H9 (cell line): Measurements from ENCODE around the gene GCN1. TPM values are rescaled to one million over a fixed set of nuclear protein-coding genes. Genes with fewer than 3 reads are reported as not detected.

Experiments
- DNase-seq: peaks from one replicate; pipeline ENCODE4 v3.0.0-alpha.2; 2017
- H2AFZ ChIP-seq: one replicate; pipeline ENCODE4 v1.6.1; 2013; ENCODE audit warnings: mild to moderate bottlenecking, low read length, control low read depth, moderate library complexity
- H2AK5ac ChIP-seq: 2 replicates; pipeline ENCODE4 v1.6.1; 2013; ENCODE audit warnings: low read length, control low read depth, mixed read lengths; ENCODE audit not compliant: insufficient read length
- H2BK120ac ChIP-seq: one replicate; pipeline ENCODE4 v1.6.1; 2013; ENCODE audit warnings: low read depth, mild to moderate bottlenecking, low read length, control low read depth, inconsistent platforms; ENCODE audit not compliant: poor library complexity, severe bottlenecking
- H2BK12ac ChIP-seq: 2 replicates; pipeline ENCODE4 v1.6.1; 2013; ENCODE audit warnings: low read length, control low read depth, mixed read lengths, low read depth; ENCODE audit not compliant: insufficient read length
- H2BK15ac ChIP-seq: 2 replicates; pipeline ENCODE4 v1.6.1; 2013; ENCODE audit warnings: low read depth, low read length, control low read depth
- H2BK20ac ChIP-seq: one replicate; pipeline ENCODE4 v1.6.1; 2013; ENCODE audit warnings: low read depth, mild to moderate bottlenecking, low read length, control low read depth, inconsistent platforms; ENCODE audit not compliant: poor library complexity, severe bottlenecking
- H2BK5ac ChIP-seq: 2 replicates; pipeline ENCODE4 v1.6.1; 2013; ENCODE audit warnings: low read length, control low read depth, mixed read lengths; ENCODE audit not compliant: insufficient read length
- H3K14ac ChIP-seq: 2 replicates; pipeline ENCODE4 v1.6.1; 2013; ENCODE audit warnings: low read length, control low read depth; ENCODE audit not compliant: insufficient read depth
- H3K18ac ChIP-seq: 2 replicates; pipeline ENCODE4 v1.6.1; 2013; ENCODE audit warnings: low read depth, mild to moderate bottlenecking, mixed read lengths, low read length, control low read depth; ENCODE audit not compliant: insufficient read length
- H3K23ac ChIP-seq: 2 replicates; pipeline ENCODE4 v1.6.1; 2013; ENCODE audit warnings: low read length, control low read depth, mixed read lengths, low read depth; ENCODE audit not compliant: insufficient read length
- H3K23me2 ChIP-seq: 2 replicates; pipeline ENCODE4 v1.6.1; 2013; ENCODE audit warnings: low read depth, mild to moderate bottlenecking, mixed read lengths, low read length, control low read depth; ENCODE audit not compliant: insufficient read length, poor library complexity, severe bottlenecking
- H3K27ac ChIP-seq: 2 replicates; pipeline ENCODE4 v1.5.1; 2013; ENCODE audit warnings: low read length, control low read depth, mixed read lengths, low read depth; ENCODE audit not compliant: insufficient read length
- H3K27me3 ChIP-seq: 2 replicates; pipeline ENCODE4 v1.6.1; 2013; ENCODE audit warnings: low read length, control low read depth, inconsistent platforms; ENCODE audit not compliant: insufficient read depth
- H3K4ac ChIP-seq: 2 replicates; pipeline ENCODE4 v1.6.1; 2013; ENCODE audit warnings: low read depth, mild to moderate bottlenecking, control low read depth, inconsistent platforms, low read length, moderate library complexity
- H3K4me1 ChIP-seq: 2 replicates; pipeline ENCODE4 v1.6.1; 2013; ENCODE audit warnings: low read length, control low read depth, inconsistent platforms; ENCODE audit not compliant: insufficient read depth
- H3K4me2 ChIP-seq: 2 replicates; pipeline ENCODE4 v1.6.1; 2013; ENCODE audit warnings: low read length, control low read depth, mixed read lengths; ENCODE audit not compliant: insufficient read length, insufficient read depth
- H3K56ac ChIP-seq: 2 replicates; pipeline ENCODE4 v1.6.1; 2013; ENCODE audit warnings: low read depth, mild to moderate bottlenecking, mixed read lengths, low read length, control low read depth; ENCODE audit not compliant: insufficient read length
- H3K79me1 ChIP-seq: 2 replicates; pipeline ENCODE4 v1.6.1; 2013; ENCODE audit warnings: low read depth, mild to moderate bottlenecking, moderate library complexity, low read length, control low read depth, inconsistent platforms; ENCODE audit not compliant: insufficient read depth, poor library complexity, severe bottlenecking
- H3K79me2 ChIP-seq: 2 replicates; pipeline ENCODE4 v1.6.1; 2013; ENCODE audit warnings: low read length, control low read depth, inconsistent platforms; ENCODE audit not compliant: insufficient read depth
- H3K9ac ChIP-seq: 2 replicates; pipeline ENCODE4 v1.6.1; 2013; ENCODE audit warnings: low read length, control low read depth, mixed read lengths; ENCODE audit not compliant: insufficient read length; ENCODE audit errors: extremely low read depth
- H3K9me3 ChIP-seq: one replicate; pipeline ENCODE4 v1.6.1; 2013; ENCODE audit warnings: low read depth, low read length, inconsistent platforms; ENCODE audit not compliant: control insufficient read depth
- H3T11ph ChIP-seq: one replicate; pipeline ENCODE4 v1.6.1; 2013; ENCODE audit warnings: mild to moderate bottlenecking, low read length, control low read depth, inconsistent platforms
- H4K20me1 ChIP-seq: one replicate; pipeline ENCODE4 v1.6.1; 2013; ENCODE audit not compliant: control insufficient read depth, insufficient read length, insufficient read depth
- H4K5ac ChIP-seq: 2 replicates; pipeline ENCODE4 v1.6.1; 2013; ENCODE audit warnings: low read depth, mild to moderate bottlenecking, mixed read lengths, low read length, control low read depth; ENCODE audit not compliant: insufficient read length
- H4K8ac ChIP-seq: replicated peaks from 2 replicates; pipeline ENCODE4 v1.6.1; 2013; ENCODE audit warnings: low read length, control low read depth, mixed read lengths, low read depth; ENCODE audit not compliant: insufficient read length
- H4K91ac ChIP-seq: 2 replicates; pipeline ENCODE4 v1.6.1; 2013; ENCODE audit warnings: low read depth, mild to moderate bottlenecking, moderate library complexity, mixed read lengths, low read length, control low read depth; ENCODE audit not compliant: insufficient read length
- H3K27ac Mint-ChIP-seq, 3 experiments: 2 replicates in 2 of 3; 3 replicates in 1 of 3; pipeline ENCODE4 v1.8.0; 2020 to 2021; ENCODE audit warnings: mixed read lengths in 3 of 3, mild to moderate bottlenecking in 1 of 3, moderate library complexity in 1 of 3
- H3K27me3 Mint-ChIP-seq: 2 replicates; pipeline ENCODE4 v1.8.0; 2021; ENCODE audit warnings: low read depth, mild to moderate bottlenecking, moderate library complexity, mixed read lengths
- H3K36me3 Mint-ChIP-seq, 3 experiments: 2 replicates in 2 of 3; 3 replicates in 1 of 3; pipeline ENCODE4 v1.8.0; 2020 to 2021; ENCODE audit warnings: low read depth in 3 of 3, mixed read lengths in 3 of 3; ENCODE audit not compliant: insufficient read depth in 1 of 3
- H3K4me1 Mint-ChIP-seq, 2 experiments: 2 replicates each; pipeline ENCODE4 v1.8.0; 2020; ENCODE audit warnings: mixed read lengths in 2 of 2
- H3K4me3 Mint-ChIP-seq, 2 experiments: 2 replicates in 1 of 2; 3 replicates in 1 of 2; pipeline ENCODE4 v1.8.0; 2020 to 2021; ENCODE audit warnings: mild to moderate bottlenecking in 2 of 2, mixed read lengths in 2 of 2, moderate library complexity in 1 of 2
- H3K9me3 Mint-ChIP-seq, 2 experiments: 2 replicates in 1 of 2; 3 replicates in 1 of 2; pipeline ENCODE4 v1.8.0; 2020; ENCODE audit warnings: mild to moderate bottlenecking in 2 of 2, mixed read lengths in 2 of 2, moderate library complexity in 1 of 2
- CTCF ChIP-seq: fragments of 200-600 bp; sonication (generic); conservative IDR thresholded peaks from 3 replicates; pipeline ENCODE4 v1.8.0; 2021; ENCODE audit warnings: antibody characterized with exemption, mild to moderate bottlenecking
- WGBS: extraction: QIAGEN DNeasy Blood & Tissue Kit; methylation state at CpG from one replicate; pipeline ENCODE4 v1.1.7; 2013; ENCODE audit warnings: missing lambda C conversion rate, low lambda C conversion rate, mixed read lengths; ENCODE audit not compliant: insufficient read length; ENCODE audit errors: extremely low coverage; 5-methylcytosine and 5-hydroxymethylcytosine counted together
- total RNA-seq: library from RNA; stranded (reverse); gene quantifications from 2 replicates; pipeline ENCODE4 v1.2.1, GENCODE V29; 2021

Gene GCN1
- total RNA-seq, 1 experiment from 2014 or later: 137 TPM

DNA sequence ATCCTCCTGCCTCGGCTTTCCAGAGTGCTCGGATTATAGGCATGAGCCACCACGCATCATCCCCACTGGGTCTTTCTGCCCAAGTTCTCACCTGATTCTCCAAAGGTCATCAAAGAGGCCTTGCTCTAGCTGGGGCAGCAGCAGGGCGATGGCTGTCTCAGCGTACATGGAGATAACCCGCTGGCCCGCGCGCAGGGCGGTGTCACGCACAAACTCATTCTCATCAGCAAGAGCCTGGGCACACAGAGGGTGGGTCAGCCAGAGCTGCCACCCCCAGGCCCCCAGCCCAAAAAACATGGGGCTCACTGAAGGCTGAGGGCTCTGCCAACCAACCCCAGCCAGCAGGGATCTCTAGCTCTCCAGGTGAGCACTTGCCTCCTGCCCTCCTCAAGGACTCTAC, 50.3 kb downstream of the GCN1 start:
- Mint-ChIP-seq H3K4me1 (no peaks in the 10 kb centered on the region), H3K9me3 (no peaks in the 10 kb centered on the region), H3K4me3 (no peak overlapping the region), H3K27ac (no peak overlapping the region; a peak in 1 of 7 replicates), H3K36me3 (peaks cover 67 to 90% (median 89%) of the 10 kb centered on the region in 3 experiments; a peak in 6 of 7 replicates), H3K27me3 (no peaks in the 10 kb centered on the region)
- Histone ChIP-seq H3K23ac (no peak overlapping the region), H3K14ac (no peak overlapping the region), H2BK5ac (no peak overlapping the region), H3K27me3 (no peaks in the 10 kb centered on the region), H4K8ac (no peak overlapping the region), H3K56ac (no peak overlapping the region), H3K4me1 (no peaks in the 10 kb centered on the region), H4K20me1 (no peaks in the 10 kb centered on the region), H3K9ac (no peak overlapping the region), H4K5ac (no peak overlapping the region), H4K91ac (no peak overlapping the region), H2BK15ac (no peak overlapping the region), H3K23me2 (no peaks in the 10 kb centered on the region), H3K79me1 (no peaks in the 10 kb centered on the region), H2BK20ac (no peak overlapping the region), H3K27ac (no peak overlapping the region), H2AFZ (no peak overlapping the region), H2AK5ac (no peak overlapping the region), H3K4ac (no peak overlapping the region), H3K18ac (no peak overlapping the region), H3K79me2 (no peaks in the 10 kb centered on the region), H2BK12ac (no peak overlapping the region), H3K4me2 (no peak overlapping the region), H2BK120ac (no peak overlapping the region), H3K9me3 (no peaks in the 10 kb centered on the region), H3T11ph (no peak overlapping the region)
- no peak for TF ChIP-seq CTCF
- no CpG with 5 or more reads among the region's 11 CpGs for WGBS
- DNase-seq: no peak
